Trophoblast cell (in vitro differentiated cells and primary cell): ENCODE results near the gene TCF7L1.

Source experiments
- DNase-seq, 2 donors: peaks; one replicate each; pipeline ENCODE4 v3.0.0-alpha.2; 2016
- H2AFZ ChIP-seq: 2 replicates; pipeline ENCODE4 v1.6.1; 2013; ENCODE audit warnings: low read length, moderate library complexity, mild to moderate bottlenecking; ENCODE audit not compliant: insufficient read depth, poor library complexity
- H2AK5ac ChIP-seq: 2 replicates; pipeline ENCODE4 v1.6.1; 2013; ENCODE audit warnings: mild to moderate bottlenecking, low read length
- H2BK120ac ChIP-seq: 2 replicates; pipeline ENCODE4 v1.6.1; 2013; ENCODE audit warnings: low read length, mild to moderate bottlenecking, moderate library complexity; ENCODE audit not compliant: insufficient read depth, poor library complexity
- H2BK12ac ChIP-seq: 2 replicates; pipeline ENCODE4 v1.6.1; 2013; ENCODE audit warnings: mild to moderate bottlenecking, low read length, moderate library complexity
- H2BK5ac ChIP-seq: 2 replicates; pipeline ENCODE4 v1.6.1; 2013; ENCODE audit warnings: low read length, low read depth, moderate library complexity, mild to moderate bottlenecking; ENCODE audit not compliant: poor library complexity
- H3K14ac ChIP-seq: 2 replicates; pipeline ENCODE4 v1.6.1; 2013; ENCODE audit warnings: mild to moderate bottlenecking, low read length
- H3K18ac ChIP-seq: 2 replicates; pipeline ENCODE4 v1.6.1; 2013; ENCODE audit warnings: mild to moderate bottlenecking, low read length
- H3K23ac ChIP-seq: 2 replicates; pipeline ENCODE4 v1.6.1; 2013; ENCODE audit warnings: low read length
- H3K27ac ChIP-seq: 2 replicates; pipeline ENCODE4 v1.5.1; 2013; ENCODE audit warnings: low read depth, mild to moderate bottlenecking, inconsistent platforms, low read length, moderate library complexity
- H3K27me3 ChIP-seq: 2 replicates; pipeline ENCODE4 v1.6.1; 2013; ENCODE audit warnings: inconsistent platforms, mild to moderate bottlenecking, low read length, moderate library complexity; ENCODE audit not compliant: insufficient read depth
- H3K36me3 ChIP-seq, 2 experiments: 1 replicate in 1 of 2; 2 replicates in 1 of 2; pipeline ENCODE4 v1.6.1; 2013; ENCODE audit warnings: low read length in 2 of 2, mild to moderate bottlenecking in 2 of 2, moderate library complexity in 1 of 2; ENCODE audit not compliant: insufficient read depth in 2 of 2, control insufficient read depth in 1 of 2
- H3K4ac ChIP-seq: 2 replicates; pipeline ENCODE4 v1.6.1; 2013; ENCODE audit warnings: low read depth, mild to moderate bottlenecking, low read length, moderate library complexity
- H3K4me1 ChIP-seq, 2 experiments: 1 replicate in 1 of 2; 2 replicates in 1 of 2; pipeline ENCODE4 v1.6.1; 2013; ENCODE audit warnings: low read length in 2 of 2, mild to moderate bottlenecking in 2 of 2, moderate library complexity in 1 of 2; ENCODE audit not compliant: insufficient read depth in 2 of 2, control insufficient read depth in 1 of 2
- H3K4me2 ChIP-seq: 2 replicates; pipeline ENCODE4 v1.6.1; 2013; ENCODE audit warnings: inconsistent platforms, mild to moderate bottlenecking, low read length, moderate library complexity
- H3K4me3 ChIP-seq: 2 replicates; pipeline ENCODE4 v1.5.1; 2013; ENCODE audit warnings: mild to moderate bottlenecking, low read depth, low read length, inconsistent platforms
- H3K79me1 ChIP-seq: one replicate; pipeline ENCODE4 v1.6.1; 2013; ENCODE audit warnings: low read length
- H3K79me2 ChIP-seq: 2 replicates; pipeline ENCODE4 v1.6.1; 2013; ENCODE audit warnings: low read length, mild to moderate bottlenecking; ENCODE audit not compliant: control insufficient read depth, insufficient read depth, poor library complexity
- H3K9ac ChIP-seq: 2 replicates; pipeline ENCODE4 v1.6.1; 2013; ENCODE audit warnings: mild to moderate bottlenecking, low read length
- H3K9me3 ChIP-seq: 2 replicates; pipeline ENCODE4 v1.6.1; 2013; ENCODE audit warnings: low read depth, mild to moderate bottlenecking, control low read depth, inconsistent platforms, low read length; ENCODE audit not compliant: insufficient read depth
- H4K12ac ChIP-seq: 2 replicates; pipeline ENCODE4 v1.6.1; 2013; ENCODE audit warnings: low read depth, mild to moderate bottlenecking, low read length, moderate library complexity
- H4K8ac ChIP-seq: 2 replicates; pipeline ENCODE4 v1.6.1; 2013; ENCODE audit warnings: low read depth, mild to moderate bottlenecking, low read length, moderate library complexity
- H4K91ac ChIP-seq: one replicate; pipeline ENCODE4 v1.6.1; 2013; ENCODE audit warnings: low read depth, mild to moderate bottlenecking, low read length, moderate library complexity
- WGBS: extraction: QIAGEN DNeasy Blood & Tissue Kit; methylation state at CpG from one replicate; pipeline ENCODE4 v1.1.7; 2013; ENCODE audit warnings: missing lambda C conversion rate; ENCODE audit not compliant: insufficient read length, insufficient coverage; ENCODE audit errors: extremely low coverage; 5-methylcytosine and 5-hydroxymethylcytosine counted together

The TCF7L1 gene

GRCh38 chr2:85145116-85145820 is 12.1 kb downstream of the TCF7L1 start:
- Histone ChIP-seq H3K18ac (no peak overlapping the region), H3K4me2 (no peak overlapping the region), H3K9ac (peak overlapping the region; percentile 48), H3K27me3 (no peaks in the 10 kb centered on the region), H2AK5ac (no peak overlapping the region), H4K12ac (no peak overlapping the region), H3K14ac (no peak overlapping the region), H2AFZ (no peak overlapping the region), H2BK120ac (no peak overlapping the region), H3K4me1 (peaks cover 0 to 4% of the 10 kb centered on the region in 2 experiments), H4K8ac (no peak overlapping the region), H2BK12ac (no peak overlapping the region), H3K9me3 (no peaks in the 10 kb centered on the region), H3K23ac (no peak overlapping the region), H3K27ac (no peak overlapping the region), H2BK5ac (no peak overlapping the region), H3K4ac (no peak overlapping the region), H3K79me1 (no peaks in the 10 kb centered on the region), H3K4me3 (no peak overlapping the region), H3K36me3 (peaks cover 0 to 9% of the 10 kb centered on the region in 2 experiments), H4K91ac (no peak overlapping the region), H3K79me2 (no peaks in the 10 kb centered on the region)
- no CpG with 5 or more reads among the region's 4 CpGs for WGBS
- DNase-seq: peak; percentile 61 to 79

- Histone ChIP-seq H3K36me3 (no peaks in the 10 kb centered on the region), H3K14ac (no peak overlapping the region), H4K12ac (no peak overlapping the region), H3K23ac (no peak overlapping the region), H3K27ac (no peak overlapping the region), H4K8ac (no peak overlapping the region), H3K18ac (no peak overlapping the region), H4K91ac (no peak overlapping the region), H2BK5ac (no peak overlapping the region), H2AK5ac (no peak overlapping the region), H3K4me1 (peaks cover 0 to 4% of the 10 kb centered on the region in 2 experiments), H2BK120ac (no peak overlapping the region), H3K79me1 (no peaks in the 10 kb centered on the region), H3K27me3 (no peaks in the 10 kb centered on the region), H2AFZ (no peak overlapping the region), H3K9ac (no peak overlapping the region), H2BK12ac (no peak overlapping the region), H3K4me3 (no peak overlapping the region), H3K4ac (no peak overlapping the region), H3K4me2 (no peak overlapping the region), H3K79me2 (no peaks in the 10 kb centered on the region), H3K9me3 (no peaks in the 10 kb centered on the region)
- no CpG with 5 or more reads among the region's 2 CpGs for WGBS
- no peak for DNase-seq
Observed at GRCh38 chr2:85148190-85148589, 15.0 kb downstream of the TCF7L1 start.

GRCh38 chr2:85151026-85151425 is 17.8 kb downstream of the TCF7L1 start:
- peaks cover 0 to under 1% of the 10 kb centered on the region in 2 experiments for H3K4me1 ChIP-seq
- H3K9me3 ChIP-seq: no peaks in the 10 kb centered on the region
- no peak overlapping the region for H2BK5ac ChIP-seq
- H3K36me3 ChIP-seq: no peaks in the 10 kb centered on the region
- H3K4me2 ChIP-seq: no peak overlapping the region
- H4K91ac ChIP-seq: no peak overlapping the region
- H4K12ac ChIP-seq: no peak overlapping the region
- no peak overlapping the region for H3K27ac ChIP-seq
- no peak overlapping the region for H2BK120ac ChIP-seq
- no peak overlapping the region for H3K4ac ChIP-seq
- H3K79me2 ChIP-seq: no peaks in the 10 kb centered on the region
- H2AK5ac ChIP-seq: no peak overlapping the region
- H3K79me1 ChIP-seq: no peaks in the 10 kb centered on the region
- no peak overlapping the region for H3K9ac ChIP-seq
- peak in 1 of 2 donors; percentile 18 for DNase-seq
- WGBS: no CpG with 5 or more reads among the region's 1 CpG
- no peaks in the 10 kb centered on the region for H3K27me3 ChIP-seq
- H2AFZ ChIP-seq: no peak overlapping the region
- H3K23ac ChIP-seq: no peak overlapping the region
- no peak overlapping the region for H3K4me3 ChIP-seq
- no peak overlapping the region for H3K18ac ChIP-seq
- no peak overlapping the region for H2BK12ac ChIP-seq
- no peak overlapping the region for H4K8ac ChIP-seq
- no peak overlapping the region for H3K14ac ChIP-seq

GRCh38 chr2:85152895-85153294 is 19.7 kb downstream of the TCF7L1 start:
- H3K18ac ChIP-seq: no peak overlapping the region
- H3K9ac ChIP-seq: no peak overlapping the region
- H4K91ac ChIP-seq: no peak overlapping the region
- no peak overlapping the region for H3K4me2 ChIP-seq
- H3K4me1 ChIP-seq: peaks cover 0 to 3% of the 10 kb centered on the region in 2 experiments
- H3K79me1 ChIP-seq: no peaks in the 10 kb centered on the region
- no peak overlapping the region for H3K4ac ChIP-seq
- H3K23ac ChIP-seq: no peak overlapping the region
- no peak overlapping the region for H4K8ac ChIP-seq
- H2AFZ ChIP-seq: no peak overlapping the region
- H3K14ac ChIP-seq: no peak overlapping the region
- no peaks in the 10 kb centered on the region for H3K27me3 ChIP-seq
- H3K36me3 ChIP-seq: no peaks in the 10 kb centered on the region
- H3K27ac ChIP-seq: no peak overlapping the region
- no peak overlapping the region for H2BK12ac ChIP-seq
- no peak for DNase-seq
- no peak overlapping the region for H4K12ac ChIP-seq
- H2BK5ac ChIP-seq: no peak overlapping the region
- no peak overlapping the region for H2BK120ac ChIP-seq
- no peak overlapping the region for H2AK5ac ChIP-seq
- H3K9me3 ChIP-seq: no peaks in the 10 kb centered on the region
- H3K4me3 ChIP-seq: no peak overlapping the region
- WGBS: no CpG with 5 or more reads among the region's 2 CpGs
- no peaks in the 10 kb centered on the region for H3K79me2 ChIP-seq
